CD14-positive monocyte (primary cell): ENCODE measurements around the gene HNRNPF. TPM values are rescaled to one million over a fixed set of nuclear protein-coding genes. Genes with fewer than 3 reads are reported as not detected.

Source experiments
- DNase-seq, 3 donors: peaks; one replicate each; pipeline ENCODE4 v3.0.0-alpha.2; 2011 to 2022
- H2AFZ ChIP-seq: 2 replicates; pipeline ENCODE4 v1.6.0; 2012; ENCODE audit warnings: mild to moderate bottlenecking, low read depth, low read length, inconsistent platforms; ENCODE audit not compliant: insufficient read depth, poor library complexity, severe bottlenecking
- H3K27ac ChIP-seq, 2 donors: 1 replicate in 1 of 2; 2 replicates in 1 of 2; pipeline ENCODE4 v1.5.1; 2012 to 2013; ENCODE audit warnings: low read length in 2 of 2, control low read depth in 1 of 2, inconsistent platforms in 1 of 2, low read depth in 1 of 2, mild to moderate bottlenecking in 1 of 2
- H3K27me3 ChIP-seq, 2 donors: one replicate each; pipeline versions ENCODE4 v1.6.0 to v1.6.1; 2011 to 2013; ENCODE audit warnings: low read length in 2 of 2; ENCODE audit not compliant: control insufficient read depth in 2 of 2, insufficient read depth in 2 of 2
- H3K36me3 ChIP-seq, 2 donors: replicated peaks in 1 of 2; 1 replicate in 1 of 2; 2 replicates in 1 of 2; pipeline versions ENCODE4 v1.5.1 to v1.6.1; 2012 to 2013; ENCODE audit warnings: low read length in 2 of 2, control low read depth in 1 of 2, inconsistent platforms in 1 of 2, mild to moderate bottlenecking in 1 of 2; ENCODE audit not compliant: insufficient read depth in 2 of 2, control insufficient read depth in 1 of 2
- H3K4me1 ChIP-seq, 2 donors: 1 replicate in 1 of 2; 2 replicates in 1 of 2; pipeline versions ENCODE4 v1.5.1 to v1.6.1; 2012 to 2013; ENCODE audit warnings: low read length in 2 of 2, control low read depth in 1 of 2, inconsistent platforms in 1 of 2, mild to moderate bottlenecking in 1 of 2, moderate library complexity in 1 of 2; ENCODE audit not compliant: insufficient read depth in 2 of 2, control insufficient read depth in 1 of 2
- H3K4me2 ChIP-seq: replicated peaks from 2 replicates; pipeline ENCODE3; 2012; ENCODE audit warnings: low read length, moderate library complexity, mild to moderate bottlenecking; ENCODE audit not compliant: poor library complexity, severe bottlenecking; ENCODE audit errors: extremely low read depth
- H3K4me3 ChIP-seq, 3 experiments: fragments of 200-600 bp in 1 of 3; sonication (generic) in 1 of 3; replicated peaks in 1 of 3; 1 replicate in 2 of 3; 2 replicates in 1 of 3; pipeline ENCODE4 v1.5.1; 2011 to 2013; ENCODE audit warnings: low read length in 3 of 3, mild to moderate bottlenecking in 3 of 3, control low read depth in 2 of 3, low read depth in 2 of 3, inconsistent platforms in 1 of 3, moderate library complexity in 1 of 3
- H3K79me2 ChIP-seq: 2 replicates; pipeline ENCODE4 v1.6.0; 2012; ENCODE audit warnings: mild to moderate bottlenecking, control low read depth, inconsistent platforms, low read length, moderate library complexity; ENCODE audit not compliant: insufficient read depth
- H3K9ac ChIP-seq: 2 replicates; pipeline ENCODE4 v1.6.0; 2017; ENCODE audit warnings: low read length, mild to moderate bottlenecking; ENCODE audit not compliant: insufficient read depth, poor library complexity, severe bottlenecking
- H3K9me3 ChIP-seq, 2 donors: replicated peaks in 1 of 2; 1 replicate in 1 of 2; 2 replicates in 1 of 2; pipeline versions ENCODE4 v1.5.1 to v1.6.1; 2012 to 2013; ENCODE audit warnings: low read length in 2 of 2, control low read depth in 1 of 2; ENCODE audit not compliant: control insufficient read depth in 1 of 2, insufficient read depth in 1 of 2
- H4K20me1 ChIP-seq: 2 replicates; pipeline ENCODE4 v1.6.0; 2012; ENCODE audit warnings: mild to moderate bottlenecking, low read length, control low read depth, moderate library complexity; ENCODE audit not compliant: insufficient read depth
- H3K27ac Mint-ChIP-seq, 7 donors: one replicate each; pipeline ENCODE4 v1.8.0; 2020; ENCODE audit warnings: mild to moderate bottlenecking in 7 of 7, mixed read lengths in 7 of 7, moderate library complexity in 6 of 7, inconsistent platforms in 2 of 7
- H3K27me3 Mint-ChIP-seq, 3 donors: one replicate each; pipeline ENCODE4 v1.8.0; 2021 to 2022; ENCODE audit warnings: low read depth in 3 of 3, mild to moderate bottlenecking in 3 of 3, mixed read lengths in 3 of 3, moderate library complexity in 3 of 3, inconsistent platforms in 1 of 3
- H3K36me3 Mint-ChIP-seq, 2 donors: one replicate each; pipeline ENCODE4 v1.8.0; 2020; ENCODE audit warnings: mixed read lengths in 2 of 2, inconsistent platforms in 1 of 2, mild to moderate bottlenecking in 1 of 2
- H3K4me1 Mint-ChIP-seq: one replicate; pipeline ENCODE4 v1.8.0; 2020; ENCODE audit warnings: mild to moderate bottlenecking, mixed read lengths
- H3K4me3 Mint-ChIP-seq, 2 donors: one replicate each; pipeline ENCODE4 v1.8.0; 2020; ENCODE audit warnings: mild to moderate bottlenecking in 2 of 2, mixed read lengths in 2 of 2, moderate library complexity in 1 of 2
- H3K9me3 Mint-ChIP-seq, 7 donors: one replicate each; pipeline ENCODE4 v1.8.0; 2020 to 2022; ENCODE audit warnings: mixed read lengths in 7 of 7, mild to moderate bottlenecking in 6 of 7, moderate library complexity in 6 of 7, inconsistent platforms in 2 of 7
- WGBS: methylation state at CpG from one replicate; pipeline ENCODE4 v1.1.5; 2013; ENCODE audit warnings: missing lambda C conversion rate; ENCODE audit not compliant: insufficient coverage; 5-methylcytosine and 5-hydroxymethylcytosine counted together
- intact Hi-C, 2 donors: fragments of 100-400 bp; cut with micrococcal nuclease; formaldehyde crosslinking; loops; one replicate each; pipeline versions ENCODE4 v1.15.0 to v1.15.1; 2023
- polyA plus RNA-seq, 3 donors: library from polyadenylated mRNA; depleted of rRNA in 1 of 3; unstranded in 2 of 3; stranded (reverse) in 1 of 3; fragments of 300-500 nt in 2 of 3; fragments of >200 nt in 1 of 3; fragmentation: Illumina TruSeq in 2 of 3; gene quantifications; 1 replicate in 2 of 3; 2 replicates in 1 of 3; pipeline ENCODE4 v1.2.3, GENCODE V29; 2012 to 2021
- TF ChIP-seq, protein P1 (sequence below): fragments of 200-600 bp; IDR thresholded peaks from one replicate; pipeline ENCODE4 v1.8.0; 2022; ENCODE audit warnings: antibody characterized with exemption, mild to moderate bottlenecking

Gene HNRNPF
- polyA plus RNA-seq, 3 donors: 115 to 189 (median 188) TPM

DNA sequence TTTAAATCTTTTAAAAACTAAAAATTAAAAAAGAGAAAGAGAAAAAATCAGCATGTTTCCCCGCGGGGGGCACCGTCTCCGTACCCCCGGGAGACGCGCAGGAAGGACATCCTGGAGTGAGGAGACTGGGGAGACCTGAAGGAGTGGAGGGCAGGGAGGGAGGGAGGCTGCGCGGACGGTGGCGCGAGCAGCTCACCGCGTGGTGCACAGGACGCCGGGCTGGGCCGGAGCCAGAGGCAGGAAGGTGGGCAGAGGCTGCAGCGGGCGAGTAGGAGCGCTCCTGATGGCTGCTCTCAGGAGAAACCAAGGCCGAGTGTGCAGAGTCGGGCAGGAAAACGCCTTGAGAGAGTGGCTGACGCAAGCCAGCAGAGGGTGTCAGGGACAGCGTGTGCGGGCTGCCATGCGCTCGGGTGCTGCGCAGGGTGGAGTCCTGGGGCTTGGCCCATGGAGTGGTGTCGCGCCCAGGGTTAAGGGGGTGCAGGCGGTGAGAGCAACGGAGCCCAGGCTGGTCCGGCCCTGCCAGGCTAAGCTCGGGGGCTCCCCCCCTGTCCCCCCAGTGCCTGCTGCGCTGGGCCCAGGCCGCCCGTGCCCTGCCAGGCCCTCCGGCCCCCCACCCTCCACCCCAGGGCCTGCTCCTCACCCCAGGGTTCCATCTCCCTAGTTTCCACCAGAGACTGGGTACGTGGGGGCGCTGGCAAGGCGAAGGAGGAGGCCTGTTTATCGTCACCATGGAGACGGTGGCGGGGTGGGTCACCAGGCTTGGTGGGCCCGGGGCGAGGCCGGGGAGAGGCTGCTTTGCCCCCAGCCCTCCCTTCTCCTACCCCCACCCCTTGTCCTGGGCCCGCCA, 66.5 kb downstream of the HNRNPF start:
- DNase-seq: no peak
- H3K4me2 ChIP-seq: no peak overlapping the region
- Mint-ChIP-seq H3K36me3 (no peaks in the 10 kb centered on the region), H3K27ac (no peak overlapping the region), H3K9me3 (peaks cover 0 to 1% (median 0%) of the 10 kb centered on the region in 7 donors), H3K27me3 (peaks cover 2 to 13% (median 8%) of the 10 kb centered on the region in 3 donors), H3K4me1 (peaks cover 11% of the 10 kb centered on the region), H3K4me3 (no peak overlapping the region)
- H3K4me1 ChIP-seq: peaks cover 0 to under 1% of the 10 kb centered on the region in 2 donors
- H2AFZ ChIP-seq: no peak overlapping the region
- no peaks in the 10 kb centered on the region for H3K79me2 ChIP-seq
- TF ChIP-seq, protein P1, sequence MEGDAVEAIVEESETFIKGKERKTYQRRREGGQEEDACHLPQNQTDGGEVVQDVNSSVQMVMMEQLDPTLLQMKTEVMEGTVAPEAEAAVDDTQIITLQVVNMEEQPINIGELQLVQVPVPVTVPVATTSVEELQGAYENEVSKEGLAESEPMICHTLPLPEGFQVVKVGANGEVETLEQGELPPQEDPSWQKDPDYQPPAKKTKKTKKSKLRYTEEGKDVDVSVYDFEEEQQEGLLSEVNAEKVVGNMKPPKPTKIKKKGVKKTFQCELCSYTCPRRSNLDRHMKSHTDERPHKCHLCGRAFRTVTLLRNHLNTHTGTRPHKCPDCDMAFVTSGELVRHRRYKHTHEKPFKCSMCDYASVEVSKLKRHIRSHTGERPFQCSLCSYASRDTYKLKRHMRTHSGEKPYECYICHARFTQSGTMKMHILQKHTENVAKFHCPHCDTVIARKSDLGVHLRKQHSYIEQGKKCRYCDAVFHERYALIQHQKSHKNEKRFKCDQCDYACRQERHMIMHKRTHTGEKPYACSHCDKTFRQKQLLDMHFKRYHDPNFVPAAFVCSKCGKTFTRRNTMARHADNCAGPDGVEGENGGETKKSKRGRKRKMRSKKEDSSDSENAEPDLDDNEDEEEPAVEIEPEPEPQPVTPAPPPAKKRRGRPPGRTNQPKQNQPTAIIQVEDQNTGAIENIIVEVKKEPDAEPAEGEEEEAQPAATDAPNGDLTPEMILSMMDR: no peak
- no peaks in the 10 kb centered on the region for H3K9me3 ChIP-seq
- no peaks in the 10 kb centered on the region for H3K27me3 ChIP-seq
- 97% methylated on average over 39 of the region's 49 CpGs for WGBS
- H4K20me1 ChIP-seq: no peaks in the 10 kb centered on the region
- no peaks in the 10 kb centered on the region for H3K36me3 ChIP-seq
- H3K27ac ChIP-seq: no peak overlapping the region
- no peak overlapping the region for H3K4me3 ChIP-seq
- intact Hi-C loops: no loop called here
- no peak overlapping the region for H3K9ac ChIP-seq

DNA sequence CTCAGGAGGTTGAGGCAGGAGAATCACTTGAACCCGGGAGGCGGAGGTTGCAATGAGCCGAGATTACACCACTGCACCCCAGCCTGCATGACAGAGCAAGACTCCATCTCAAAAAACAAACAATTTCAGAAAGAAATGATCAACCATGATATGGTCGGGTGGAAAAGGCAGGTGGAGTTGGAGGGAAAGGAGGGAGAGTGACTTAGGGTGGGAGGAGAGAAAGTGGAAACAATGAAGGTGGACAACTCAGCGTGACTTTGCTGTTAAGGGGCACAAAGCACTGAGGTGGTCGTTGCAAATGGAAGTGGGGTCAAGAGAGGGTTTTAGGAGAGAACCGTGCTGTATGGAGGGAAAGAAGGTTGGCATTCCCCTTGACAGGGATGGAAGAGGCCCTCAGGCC, 67.5 kb downstream of the HNRNPF start:
- Histone ChIP-seq H3K27me3 (no peaks in the 10 kb centered on the region), H3K4me3 (no peak overlapping the region), H4K20me1 (no peaks in the 10 kb centered on the region), H3K4me1 (peaks cover 0 to 10% of the 10 kb centered on the region in 2 donors), H2AFZ (no peak overlapping the region), H3K79me2 (no peaks in the 10 kb centered on the region), H3K27ac (no peak overlapping the region), H3K36me3 (no peaks in the 10 kb centered on the region), H3K9ac (no peak overlapping the region), H3K4me2 (no peak overlapping the region), H3K9me3 (no peaks in the 10 kb centered on the region)
- no peaks in the 10 kb centered on the region for H3K36me3 Mint-ChIP-seq
- H3K4me3 Mint-ChIP-seq: no peak overlapping the region
- H3K4me1 Mint-ChIP-seq: peaks cover 19% of the 10 kb centered on the region
- no peak for DNase-seq
- H3K27me3 Mint-ChIP-seq: peaks cover 2 to 13% (median 8%) of the 10 kb centered on the region in 3 donors
- WGBS: 100% methylated on average over 4 of the region's 7 CpGs
- intact Hi-C loops: no loop called here
- peaks cover 0 to 1% (median 0%) of the 10 kb centered on the region in 7 donors for H3K9me3 Mint-ChIP-seq
- H3K27ac Mint-ChIP-seq: no peak overlapping the region
- TF ChIP-seq, protein P1: no peak
